ENCODE results near the gene LEP. TPM values are rescaled to one million over a fixed set of nuclear protein-coding genes. Genes with fewer than 3 reads are reported as not detected.

LEP gene
- total RNA-seq, 5 donors from 2014 or later (not counting 1 experiment from before 2014, with no cell fraction given) = not detected

DNA sequence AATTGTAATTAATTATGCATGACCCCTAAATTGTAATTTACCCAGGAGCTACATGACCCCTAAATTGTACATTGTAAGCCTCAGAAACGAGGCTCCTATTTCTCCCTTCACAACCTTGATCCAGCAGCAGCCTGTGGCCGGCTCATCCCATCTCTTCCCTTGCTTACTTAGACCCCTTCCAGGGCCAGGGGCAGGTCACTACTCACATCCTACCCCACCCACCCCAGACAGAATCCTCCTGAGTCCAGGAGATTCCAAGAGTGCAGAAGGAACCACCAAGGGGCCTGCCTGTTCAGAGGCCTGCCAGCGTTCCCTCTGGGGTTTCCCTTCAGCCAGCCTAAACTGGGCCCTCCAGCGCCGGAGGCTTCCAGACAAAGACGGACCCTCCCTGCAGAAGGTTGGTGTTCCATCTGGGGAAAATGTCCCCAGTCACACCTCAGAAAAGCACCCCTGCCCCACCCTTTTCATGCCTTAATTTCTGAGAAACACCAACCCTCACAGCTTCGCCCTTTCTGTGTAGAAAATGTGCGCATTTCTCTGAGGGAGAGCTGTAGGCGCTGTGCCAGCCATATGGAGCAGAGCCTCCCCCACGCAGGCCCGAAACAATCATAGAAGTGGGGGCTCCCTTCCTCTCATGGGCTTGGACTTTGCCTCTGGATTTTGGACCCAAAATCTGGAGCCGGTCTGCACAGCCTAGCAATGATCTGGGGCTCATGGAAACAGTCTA, 19.2 kb downstream of the LEP start:
- Mint-ChIP-seq H3K9me3 (no peaks in the 10 kb centered on the region), H3K27ac (no peak overlapping the region), H3K36me3 (no peaks in the 10 kb centered on the region), H3K4me3 (no peak overlapping the region), H3K4me1 (no peaks in the 10 kb centered on the region), H3K27me3 (peaks cover 3 to 4% of the 10 kb centered on the region in 2 donors)
- no peaks in the 10 kb centered on the region for H3K36me3 ChIP-seq (ENCODE audit: control insufficient read depth in 2 of 2, extremely low read depth in 1 of 2, insufficient read depth in 1 of 2, low read length in 1 of 2)
- H3K27me3 ChIP-seq (replicated peaks in 1 of 2; ENCODE audit: control insufficient read depth in 2 of 2, extremely low read depth in 1 of 2, insufficient read depth in 2 of 2, low read length in 1 of 2) = peaks cover 0 to 11% of the 10 kb centered on the region in 2 experiments
- WGBS (ENCODE audit: insufficient coverage) = 83% methylated on average over 7 of the region's 12 CpGs
- no peaks in the 10 kb centered on the region for H3K4me1 ChIP-seq (ENCODE audit: control insufficient read depth in 1 of 2, extremely low read depth in 1 of 2, insufficient read depth in 2 of 2, low read length in 2 of 2)
- no peak for DNase-seq
- ChIA-PET POLR2A (no interaction called here), CTCF (interaction anchor here in 1 of 2 donors (0.6 kb wide), 1 partner anchor 161 kb away, joined by 3 read pairs; no protein-coding TSS in a partner anchor)
- no peaks in the 10 kb centered on the region for H3K9me3 ChIP-seq
- ATAC-seq (replicated peaks in 1 of 4) = no peak
- no peak overlapping the region for H3K27ac ChIP-seq (ENCODE audit: low read length)
- H3K4me3 ChIP-seq (ENCODE audit: control insufficient read depth in 1 of 2, extremely low read depth in 1 of 2, low read length in 1 of 2) = no peak overlapping the region

DNA sequence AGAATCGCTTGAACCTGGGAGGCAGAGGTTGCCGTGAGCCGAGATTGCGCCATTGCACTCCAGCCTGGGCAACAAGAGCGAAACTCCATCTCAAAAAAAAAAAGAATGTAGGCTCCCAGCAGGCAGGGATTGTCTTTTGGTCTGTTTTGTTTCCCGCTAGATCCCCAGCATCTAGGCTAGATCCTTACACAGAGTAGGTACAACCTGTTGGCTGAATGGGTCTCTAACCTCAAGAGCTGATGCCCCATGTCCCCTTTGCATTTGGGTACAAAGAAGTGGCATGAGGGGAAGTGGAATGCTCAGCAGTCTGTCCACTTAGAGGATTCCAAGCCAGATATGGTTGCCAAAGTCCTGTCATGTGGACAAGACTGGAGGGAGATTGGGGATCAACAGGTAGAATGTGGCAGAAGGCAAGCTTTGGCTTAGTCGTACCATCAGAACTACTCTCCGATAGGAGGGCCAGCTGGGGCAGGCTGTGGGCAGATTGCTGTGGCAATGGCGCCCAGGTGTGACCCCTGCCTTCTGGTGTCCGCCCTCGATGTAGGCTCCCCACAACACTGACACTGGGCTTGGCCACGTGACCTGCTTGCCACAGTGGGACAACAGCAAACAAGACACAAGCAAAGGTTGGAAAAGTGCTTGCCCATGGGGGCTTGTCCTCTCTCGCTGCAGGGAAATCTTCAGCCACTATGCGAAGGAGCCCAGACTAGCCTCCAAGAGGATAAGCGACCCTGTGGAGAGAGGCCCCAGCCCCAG, 21.4 kb downstream of the LEP start:
- Histone ChIP-seq H3K4me1 (ENCODE audit: control insufficient read depth in 1 of 2, extremely low read depth in 1 of 2, insufficient read depth in 2 of 2, low read length in 2 of 2) (no peaks in the 10 kb centered on the region), H3K4me3 (ENCODE audit: control insufficient read depth in 1 of 2, extremely low read depth in 1 of 2, low read length in 1 of 2) (no peak overlapping the region), H3K36me3 (ENCODE audit: control insufficient read depth in 2 of 2, extremely low read depth in 1 of 2, insufficient read depth in 1 of 2, low read length in 1 of 2) (no peaks in the 10 kb centered on the region), H3K27me3 (replicated peaks in 1 of 2; ENCODE audit: control insufficient read depth in 2 of 2, extremely low read depth in 1 of 2, insufficient read depth in 2 of 2, low read length in 1 of 2) (peaks cover 0 to 18% of the 10 kb centered on the region in 2 experiments), H3K9me3 (no peaks in the 10 kb centered on the region), H3K27ac (ENCODE audit: low read length) (no peak overlapping the region)
- Mint-ChIP-seq H3K4me3 (no peak overlapping the region), H3K27me3 (peaks cover 10 to 16% of the 10 kb centered on the region in 2 donors), H3K9me3 (no peaks in the 10 kb centered on the region), H3K27ac (no peak overlapping the region), H3K4me1 (no peaks in the 10 kb centered on the region), H3K36me3 (no peaks in the 10 kb centered on the region)
- ChIA-PET CTCF (no interaction called here), POLR2A (interaction anchor here in 1 of 2 donors (0.7 kb wide), 1 partner anchor 974 kb away, joined by 3 read pairs; no protein-coding TSS in a partner anchor)
- no peak for ATAC-seq (replicated peaks in 1 of 4)
- DNase-seq = no peak
- 90% methylated on average over 11 of the region's 15 CpGs for WGBS (ENCODE audit: insufficient coverage)

DNA sequence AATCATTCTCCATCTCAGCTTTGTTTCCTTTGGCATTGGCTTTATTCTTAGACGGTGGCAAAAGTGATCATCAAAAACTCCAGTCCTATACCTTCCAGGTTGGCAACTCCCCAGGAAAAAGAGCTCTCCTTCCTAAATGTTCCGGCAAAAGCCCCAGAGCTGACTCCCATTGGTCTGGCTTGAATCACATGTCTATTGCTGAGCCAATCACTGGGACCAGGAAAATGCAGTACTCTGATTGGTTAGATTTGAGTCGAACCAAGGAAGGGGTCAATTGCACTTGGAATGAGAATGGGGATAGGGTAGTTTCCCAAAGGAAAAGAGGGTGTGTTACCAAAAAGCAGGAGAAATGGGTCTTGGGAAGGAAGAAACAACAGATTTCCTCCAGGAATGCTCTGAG, 22.3 kb downstream of the LEP start:
- no peaks in the 10 kb centered on the region for H3K4me1 ChIP-seq (ENCODE audit: control insufficient read depth in 1 of 2, extremely low read depth in 1 of 2, insufficient read depth in 2 of 2, low read length in 2 of 2)
- no peaks in the 10 kb centered on the region for H3K9me3 ChIP-seq
- Mint-ChIP-seq H3K36me3 (no peaks in the 10 kb centered on the region), H3K4me1 (no peaks in the 10 kb centered on the region), H3K27ac (no peak overlapping the region), H3K9me3 (no peaks in the 10 kb centered on the region), H3K4me3 (no peak overlapping the region), H3K27me3 (peaks cover 16 to 26% of the 10 kb centered on the region in 2 donors)
- no peaks in the 10 kb centered on the region for H3K36me3 ChIP-seq (ENCODE audit: control insufficient read depth in 2 of 2, extremely low read depth in 1 of 2, insufficient read depth in 1 of 2, low read length in 1 of 2)
- ChIA-PET CTCF (interaction anchor here in 1 of 2 donors (0.7 kb wide), 1 partner anchor 554 kb away, joined by 3 read pairs; no protein-coding TSS in a partner anchor), POLR2A (no interaction called here)
- ATAC-seq (replicated peaks in 1 of 4) (no peak), DNase-seq (no peak)
- peaks cover 0 to 25% of the 10 kb centered on the region in 2 experiments for H3K27me3 ChIP-seq (replicated peaks in 1 of 2; ENCODE audit: control insufficient read depth in 2 of 2, extremely low read depth in 1 of 2, insufficient read depth in 2 of 2, low read length in 1 of 2)
- no peak overlapping the region for H3K27ac ChIP-seq (ENCODE audit: low read length)
- WGBS (ENCODE audit: insufficient coverage) = 85% methylated on average over 3 of the region's 3 CpGs
- no peak overlapping the region for H3K4me3 ChIP-seq (ENCODE audit: control insufficient read depth in 1 of 2, extremely low read depth in 1 of 2, low read length in 1 of 2)

DNA sequence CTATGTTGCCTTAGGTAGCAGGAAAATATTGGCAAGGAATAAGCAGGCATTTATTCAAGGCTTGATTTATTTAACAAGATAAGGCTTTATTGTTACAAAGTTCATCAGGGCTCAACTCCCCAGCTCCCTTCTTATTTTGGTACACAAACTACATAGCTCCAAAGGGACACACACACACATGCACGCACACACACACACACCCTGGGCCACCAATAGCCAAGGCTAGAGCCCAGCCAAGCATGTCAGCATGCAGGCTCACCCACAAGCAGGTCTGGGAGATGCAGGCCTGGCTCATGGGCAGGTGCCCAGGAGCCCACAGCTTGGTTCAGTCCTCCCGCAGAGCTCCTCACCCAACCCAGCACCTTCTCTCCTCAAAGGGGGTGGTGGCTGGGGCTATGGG, 23.4 kb downstream of the LEP start:
- Histone ChIP-seq H3K27ac (ENCODE audit: low read length) (no peak overlapping the region), H3K4me3 (ENCODE audit: control insufficient read depth in 1 of 2, extremely low read depth in 1 of 2, low read length in 1 of 2) (no peak overlapping the region), H3K36me3 (ENCODE audit: control insufficient read depth in 2 of 2, extremely low read depth in 1 of 2, insufficient read depth in 1 of 2, low read length in 1 of 2) (no peaks in the 10 kb centered on the region), H3K27me3 (replicated peaks in 1 of 2; ENCODE audit: control insufficient read depth in 2 of 2, extremely low read depth in 1 of 2, insufficient read depth in 2 of 2, low read length in 1 of 2) (peaks cover 0 to 27% of the 10 kb centered on the region in 2 experiments), H3K9me3 (no peaks in the 10 kb centered on the region), H3K4me1 (ENCODE audit: control insufficient read depth in 1 of 2, extremely low read depth in 1 of 2, insufficient read depth in 2 of 2, low read length in 2 of 2) (no peaks in the 10 kb centered on the region)
- DNase-seq = no peak
- peaks cover 26 to 35% of the 10 kb centered on the region in 2 donors for H3K27me3 Mint-ChIP-seq
- H3K4me1 Mint-ChIP-seq = no peaks in the 10 kb centered on the region
- ChIA-PET POLR2A (no interaction called here), CTCF (no interaction called here)
- no peak for ATAC-seq (replicated peaks in 1 of 4)
- no peak overlapping the region for H3K4me3 Mint-ChIP-seq
- no peaks in the 10 kb centered on the region for H3K9me3 Mint-ChIP-seq
- WGBS (ENCODE audit: insufficient coverage) = 25% methylated on average over 1 of the region's 2 CpGs
- no peak overlapping the region for H3K27ac Mint-ChIP-seq
- no peaks in the 10 kb centered on the region for H3K36me3 Mint-ChIP-seq

DNA sequence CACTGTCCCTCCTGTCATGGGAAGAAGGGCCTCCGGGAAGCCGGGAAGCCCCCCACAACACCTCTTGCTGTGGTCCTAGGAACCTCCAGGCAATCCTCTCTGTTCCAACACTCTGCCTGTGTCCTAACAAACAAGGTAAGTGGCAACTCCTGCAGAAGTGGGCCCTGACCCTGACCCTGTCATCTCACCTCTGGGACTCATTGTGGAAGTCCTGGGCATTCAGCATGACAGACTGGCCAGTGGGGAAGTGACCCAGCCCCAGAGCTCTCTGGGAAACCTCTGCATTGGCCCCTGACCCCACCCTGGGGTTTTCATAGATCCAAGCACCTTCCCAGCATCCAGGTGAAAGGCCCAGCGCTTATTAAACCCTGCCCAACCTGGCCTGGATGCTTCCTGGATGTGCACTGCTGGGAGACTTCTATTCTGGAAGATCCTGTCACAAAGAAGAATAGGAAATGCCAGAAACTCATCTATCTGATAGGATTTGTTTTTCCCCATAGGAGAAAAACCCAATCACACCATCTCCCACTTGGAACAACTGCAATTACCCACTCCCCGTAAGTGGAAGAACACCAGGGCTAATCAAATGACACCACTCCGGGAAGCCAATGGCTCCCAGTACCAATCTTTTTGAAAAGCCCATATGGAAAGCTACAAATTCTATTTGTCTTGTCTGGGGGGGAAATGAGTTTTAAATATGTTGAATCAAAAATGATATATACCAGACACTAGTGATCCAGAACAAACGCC, 24.3 kb downstream of the LEP start:
- no peak overlapping the region for H3K4me3 ChIP-seq (ENCODE audit: control insufficient read depth in 1 of 2, extremely low read depth in 1 of 2, low read length in 1 of 2)

DNA sequence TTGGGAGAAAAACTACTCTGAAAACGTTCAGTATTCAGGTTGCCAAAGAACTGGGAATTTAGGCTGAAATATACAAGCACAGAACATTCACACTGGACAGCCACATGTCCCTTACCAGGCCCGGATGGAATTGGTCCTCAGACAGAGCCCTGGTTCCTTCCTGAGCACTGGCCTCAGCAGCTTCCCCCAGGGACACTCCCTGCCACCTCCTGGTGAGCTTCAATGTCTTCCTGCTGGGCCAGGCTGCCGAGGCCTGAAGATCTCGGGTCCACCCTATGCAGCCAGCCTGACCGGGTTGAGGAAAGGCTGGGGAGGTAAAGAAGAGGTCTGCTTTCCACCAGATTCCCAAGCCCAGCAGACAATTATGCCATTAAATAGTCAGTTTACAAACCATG, 24.8 kb downstream of the LEP start:
- no peak for ATAC-seq (replicated peaks in 1 of 4)
- 0% methylated on average over 1 of the region's 5 CpGs for whole genome bisulfite sequencing (ENCODE audit: insufficient coverage)

More for the DNA sequence above, 24.3 kb downstream of the LEP start:
- 79% methylated on average over 3 of the region's 6 CpGs for WGBS (ENCODE audit: insufficient coverage)
- ATAC-seq (replicated peaks in 1 of 4) = no peak
- Histone ChIP-seq H3K4me1 (ENCODE audit: control insufficient read depth in 1 of 2, extremely low read depth in 1 of 2, insufficient read depth in 2 of 2, low read length in 2 of 2) (no peaks in the 10 kb centered on the region), H3K27ac (ENCODE audit: low read length) (no peak overlapping the region), H3K27me3 (replicated peaks in 1 of 2; ENCODE audit: control insufficient read depth in 2 of 2, extremely low read depth in 1 of 2, insufficient read depth in 2 of 2, low read length in 1 of 2) (peaks cover 0 to 29% of the 10 kb centered on the region in 2 experiments), H3K9me3 (no peaks in the 10 kb centered on the region), H3K36me3 (ENCODE audit: control insufficient read depth in 2 of 2, extremely low read depth in 1 of 2, insufficient read depth in 1 of 2, low read length in 1 of 2) (no peaks in the 10 kb centered on the region)
- H3K27me3 Mint-ChIP-seq = peaks cover 31 to 40% of the 10 kb centered on the region in 2 donors
- DNase-seq = no peak
- no peak overlapping the region for H3K4me3 Mint-ChIP-seq
- no peaks in the 10 kb centered on the region for H3K4me1 Mint-ChIP-seq
- ChIA-PET POLR2A (no interaction called here), CTCF (no interaction called here)
- H3K9me3 Mint-ChIP-seq = no peaks in the 10 kb centered on the region
- H3K36me3 Mint-ChIP-seq = no peaks in the 10 kb centered on the region
- no peak overlapping the region for H3K27ac Mint-ChIP-seq

More for the DNA sequence above, 24.8 kb downstream of the LEP start:
- H3K9me3 ChIP-seq = no peaks in the 10 kb centered on the region
- no peaks in the 10 kb centered on the region for H3K36me3 ChIP-seq (ENCODE audit: control insufficient read depth in 2 of 2, extremely low read depth in 1 of 2, insufficient read depth in 1 of 2, low read length in 1 of 2)
- DNase-seq = no peak
- H3K4me3 Mint-ChIP-seq = no peak overlapping the region
- H3K27me3 Mint-ChIP-seq = peaks cover 31 to 44% of the 10 kb centered on the region in 2 donors
- no peaks in the 10 kb centered on the region for H3K9me3 Mint-ChIP-seq
- no peaks in the 10 kb centered on the region for H3K4me1 Mint-ChIP-seq
- H3K27me3 ChIP-seq (replicated peaks in 1 of 2; ENCODE audit: control insufficient read depth in 2 of 2, extremely low read depth in 1 of 2, insufficient read depth in 2 of 2, low read length in 1 of 2) = peaks cover 0 to 34% of the 10 kb centered on the region in 2 experiments
- no peak overlapping the region for H3K4me3 ChIP-seq (ENCODE audit: control insufficient read depth in 1 of 2, extremely low read depth in 1 of 2, low read length in 1 of 2)
- H3K36me3 Mint-ChIP-seq = no peaks in the 10 kb centered on the region
- no peaks in the 10 kb centered on the region for H3K4me1 ChIP-seq (ENCODE audit: control insufficient read depth in 1 of 2, extremely low read depth in 1 of 2, insufficient read depth in 2 of 2, low read length in 2 of 2)
- CTCF ChIA-PET = interaction anchor here in 1 of 2 donors (0.7 kb wide), 1 partner anchor 617 kb away, joined by 3 read pairs; no protein-coding TSS in a partner anchor
- POLR2A ChIA-PET = no interaction called here
- H3K27ac Mint-ChIP-seq = no peak overlapping the region
- no peak overlapping the region for H3K27ac ChIP-seq (ENCODE audit: low read length)
